Stimulated activated effector memory CD8-positive, alpha-beta T cell treated with anti-CD3 and anti-CD28 coated beads, Interleukin-12 subunit alpha, Interleukin-12 subunit beta, amount 100 ng/mL, for 72 hours (primary cell): ENCODE measurements around the gene DDT.
"Not testable (repeated sequence)": the region's sequence is repeated elsewhere in the genome, so short reads cannot be mapped to it uniquely, and the experiment has no call there.

Experiments
- ATAC-seq: fragments of 150-1000 bp; cut with Tn5 transposase; 2 replicates; pipeline ENCODE4 v1.10.0; 2021
- DNase-seq, 2 donors: peaks; one replicate each; pipeline ENCODE4 v3.0.0; 2021 to 2022; ENCODE audit warnings: low spot score in 2 of 2
- H3K27ac Mint-ChIP-seq: one replicate; pipeline ENCODE4 v1.8.0; 2022; ENCODE audit warnings: mild to moderate bottlenecking, mixed read lengths
- H3K36me3 Mint-ChIP-seq: one replicate; pipeline ENCODE4 v1.8.0; 2022; ENCODE audit warnings: mild to moderate bottlenecking, mixed read lengths
- H3K4me1 Mint-ChIP-seq: one replicate; pipeline ENCODE4 v1.8.0; 2022; ENCODE audit warnings: mixed read lengths
- H3K4me3 Mint-ChIP-seq: one replicate; pipeline ENCODE4 v1.8.0; 2022; ENCODE audit warnings: mild to moderate bottlenecking, mixed read lengths
- H3K9me3 Mint-ChIP-seq: one replicate; pipeline ENCODE4 v1.8.0; 2022; ENCODE audit warnings: mixed read lengths

The DDT gene

GRCh38 chr22:23940166-23940565 is 34.1 kb downstream of the DDT start:
- H3K27ac Mint-ChIP-seq, DNase-seq, H3K9me3 Mint-ChIP-seq, H3K4me3 Mint-ChIP-seq, H3K4me1 Mint-ChIP-seq, H3K36me3 Mint-ChIP-seq, ATAC-seq: not testable (repeated sequence)

GRCh38 chr22:23939017-23939357 is 35.3 kb downstream of the DDT start:
- no peaks in the 10 kb centered on the region for H3K9me3 Mint-ChIP-seq
- ATAC-seq (no peak), DNase-seq (no peak)
- H3K27ac Mint-ChIP-seq: no peak overlapping the region
- no peaks in the 10 kb centered on the region for H3K4me1 Mint-ChIP-seq
- no peak overlapping the region for H3K4me3 Mint-ChIP-seq
- H3K36me3 Mint-ChIP-seq: no peaks in the 10 kb centered on the region

GRCh38 chr22:23938328-23939016 is 35.8 kb downstream of the DDT start:
- no peak for DNase-seq
- no peaks in the 10 kb centered on the region for H3K9me3 Mint-ChIP-seq
- no peak overlapping the region for H3K4me3 Mint-ChIP-seq
- no peaks in the 10 kb centered on the region for H3K4me1 Mint-ChIP-seq
- no peak for ATAC-seq
- H3K36me3 Mint-ChIP-seq: no peaks in the 10 kb centered on the region
- H3K27ac Mint-ChIP-seq: no peak overlapping the region

DNA sequence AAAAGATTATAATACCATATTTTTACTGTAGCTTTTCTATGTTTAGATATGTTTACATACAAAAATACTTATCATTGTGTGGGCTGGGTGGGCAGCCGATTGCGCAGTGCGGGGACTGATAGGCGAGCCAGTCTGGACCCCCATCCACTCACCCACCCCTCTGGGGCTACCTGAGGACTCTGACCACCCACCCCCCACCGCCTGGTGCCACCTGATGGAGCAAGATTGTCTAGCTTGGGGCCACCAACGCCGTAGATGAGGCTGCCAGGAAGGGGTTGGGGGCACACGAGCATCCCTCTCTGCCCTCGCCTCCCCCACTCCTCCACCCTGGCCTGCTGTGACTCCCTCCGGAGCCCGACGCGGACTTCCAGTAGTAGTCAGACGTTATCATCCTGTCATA is 47.7 kb downstream of the DDT start:
- no peak for DNase-seq

DNA sequence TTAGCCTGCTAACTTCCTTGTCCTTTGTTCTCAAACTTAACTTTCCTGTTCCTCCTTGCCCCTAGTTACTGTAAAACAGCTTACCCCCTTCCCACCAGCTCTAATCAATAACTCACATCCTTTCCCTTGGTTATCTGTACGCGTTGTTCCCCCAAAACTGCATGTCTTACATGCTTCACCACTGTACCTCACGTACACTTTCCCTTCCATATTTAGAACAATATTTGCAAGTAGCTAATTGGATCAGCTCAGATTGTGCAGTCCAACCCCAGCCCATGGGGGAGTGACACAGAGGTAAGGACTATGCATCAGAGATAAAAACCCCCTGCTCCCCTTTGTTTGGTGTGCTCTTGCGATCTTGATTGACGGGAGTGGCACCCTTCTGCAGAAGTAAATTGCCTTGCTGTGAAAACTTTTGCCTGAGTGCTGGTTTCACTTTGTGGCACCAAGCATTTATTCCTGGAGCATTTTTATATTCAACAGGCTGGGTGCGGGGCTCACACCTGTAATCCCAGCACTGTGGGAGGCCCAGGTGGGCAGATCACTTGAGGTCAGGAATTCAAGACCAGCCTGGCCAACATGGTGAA is 49.1 kb downstream of the DDT start:
- peaks cover 5% of the 10 kb centered on the region for H3K9me3 Mint-ChIP-seq
- no peaks in the 10 kb centered on the region for H3K4me1 Mint-ChIP-seq
- DNase-seq (no peak), ATAC-seq (no peak)
- no peak overlapping the region for H3K4me3 Mint-ChIP-seq
- H3K27ac Mint-ChIP-seq: no peak overlapping the region
- no peaks in the 10 kb centered on the region for H3K36me3 Mint-ChIP-seq

More for the DNA sequence above, 47.7 kb downstream of the DDT start:
- Mint-ChIP-seq H3K27ac (no peak overlapping the region), H3K36me3 (no peaks in the 10 kb centered on the region), H3K4me1 (no peaks in the 10 kb centered on the region), H3K9me3 (peaks cover 5% of the 10 kb centered on the region), H3K4me3 (no peak overlapping the region)
- no peak for ATAC-seq

DNA sequence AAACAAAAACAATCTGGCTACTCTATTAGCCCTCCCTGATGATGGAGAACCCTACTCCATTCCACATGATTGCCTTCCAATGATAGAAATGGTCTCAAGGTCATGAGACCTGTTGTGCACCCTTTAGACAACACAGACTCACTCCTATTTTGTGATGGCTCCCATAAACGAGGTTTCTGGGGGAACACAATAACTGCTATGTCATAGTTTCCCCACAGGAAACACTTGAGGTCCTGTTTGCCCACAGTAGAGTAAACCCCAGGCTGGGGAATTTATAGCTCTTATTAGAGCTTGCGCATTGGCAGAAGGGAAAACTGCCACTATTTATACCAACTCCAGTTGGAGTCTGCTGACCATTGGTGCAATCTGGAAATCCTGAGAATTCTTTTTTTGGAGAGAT is 51.3 kb downstream of the DDT start:
- H3K27ac Mint-ChIP-seq: no peak overlapping the region
- no peaks in the 10 kb centered on the region for H3K36me3 Mint-ChIP-seq
- no peak overlapping the region for H3K4me3 Mint-ChIP-seq
- ATAC-seq (no peak), DNase-seq (no peak)
- no peaks in the 10 kb centered on the region for H3K4me1 Mint-ChIP-seq
- peaks cover 5% of the 10 kb centered on the region for H3K9me3 Mint-ChIP-seq

- not testable (repeated sequence) for H3K27ac Mint-ChIP-seq, H3K4me1 Mint-ChIP-seq
These were observed 52.5 kb downstream of the DDT start for GRCh38 chr22:23921586-23922201.

More at GRCh38 chr22:23921586-23922201, 52.5 kb downstream of the DDT start:
- not testable (repeated sequence) for ATAC-seq, H3K36me3 Mint-ChIP-seq, DNase-seq, H3K9me3 Mint-ChIP-seq, H3K4me3 Mint-ChIP-seq
